Bronchial epithelial cell (primary cell): ENCODE data around the gene NEK8. TPM values are rescaled to one million over a fixed set of nuclear protein-coding genes. Genes with fewer than 3 reads are reported as not detected.
"Not testable (repeated sequence)": the region's sequence is repeated elsewhere in the genome, so short reads cannot be mapped to it uniquely, and the experiment has no call there.

Experiments used
- DNase-seq: peaks from one replicate; pipeline ENCODE4 v3.0.0-alpha.2; 2010; ENCODE audit warnings: low read depth
- FAIRE-seq: peaks from 2 replicates; lab custom pipeline; 2011; peaks lifted over from hg19 to GRCh38; lab: Jason Lieb, UNC
- H3K27me3 ChIP-seq: 2 replicates; pipeline ENCODE4 v1.5.1; 2011; ENCODE audit warnings: low read length; ENCODE audit not compliant: control insufficient read depth, insufficient read depth
- H3K36me3 ChIP-seq: 2 replicates; pipeline ENCODE4 v1.5.1; 2011; ENCODE audit warnings: low read length; ENCODE audit not compliant: control insufficient read depth, insufficient read depth
- H3K4me3 ChIP-seq: 2 replicates; pipeline ENCODE4 v1.5.1; 2011; ENCODE audit warnings: mild to moderate bottlenecking, low read depth, low read length, control low read depth
- CTCF ChIP-seq: IDR thresholded peaks from 2 replicates; pipeline ENCODE4 v1.5.1; 2011; ENCODE audit warnings: mild to moderate bottlenecking, moderate library complexity, low read length, control low read depth, inconsistent platforms; ENCODE audit not compliant: insufficient read depth, severe bottlenecking
- total RNA-seq: library from RNA; depleted of rRNA; stranded (reverse); fragments of >200 nt; gene quantifications from 2 replicates; pipeline ENCODE4 v1.2.1, GENCODE V29; 2014

NEK8 gene
- total RNA-seq, 1 donor from 2014 or later, result 3.2 TPM

GRCh38 chr17:28763137-28763799, 34.7 kb downstream of the NEK8 start:
- FAIRE-seq, result no peak
- Histone ChIP-seq H3K27me3 (no peaks in the 10 kb centered on the region), H3K4me3 (no peak overlapping the region), H3K36me3 (peaks cover 29% of the 10 kb centered on the region)
- no peak for DNase-seq
- no peak for TF ChIP-seq CTCF

DNA sequence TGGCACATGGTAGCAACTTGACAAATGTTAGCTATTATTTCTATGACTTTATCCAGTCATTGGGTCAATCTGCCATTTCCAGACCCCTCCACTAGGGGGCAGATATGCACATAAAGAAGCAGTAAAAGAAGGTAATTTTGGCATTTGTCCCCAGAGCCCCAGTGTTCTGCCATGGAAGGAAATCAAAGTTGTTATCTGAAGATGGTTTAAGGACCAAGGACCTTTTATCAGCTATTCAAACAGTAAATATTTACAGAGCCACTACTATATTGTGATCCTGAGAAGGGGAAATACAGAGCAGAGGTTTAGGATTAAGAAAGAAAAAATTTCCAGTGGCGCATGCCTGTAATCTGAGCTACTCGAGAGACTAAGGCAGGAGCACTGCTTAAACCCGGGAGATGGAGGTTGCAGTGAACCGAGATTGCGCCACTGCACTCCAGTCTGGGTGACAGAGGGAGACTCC, 35.2 kb downstream of the NEK8 start:
- peaks cover 23% of the 10 kb centered on the region for H3K36me3 ChIP-seq
- DNase-seq (peak; percentile 67), FAIRE-seq (no peak)
- TF ChIP-seq CTCF, result peak; percentile 57
- no peak overlapping the region for H3K4me3 ChIP-seq
- H3K27me3 ChIP-seq, result no peaks in the 10 kb centered on the region

- TF ChIP-seq CTCF, result no peak
- DNase-seq, result no peak
- H3K36me3 ChIP-seq, result peaks cover 14% of the 10 kb centered on the region
- FAIRE-seq, result no peak
- no peak overlapping the region for H3K4me3 ChIP-seq
- H3K27me3 ChIP-seq, result no peaks in the 10 kb centered on the region
These were observed 36.5 kb downstream of the NEK8 start for GRCh38 chr17:28765038-28765437.

DNA sequence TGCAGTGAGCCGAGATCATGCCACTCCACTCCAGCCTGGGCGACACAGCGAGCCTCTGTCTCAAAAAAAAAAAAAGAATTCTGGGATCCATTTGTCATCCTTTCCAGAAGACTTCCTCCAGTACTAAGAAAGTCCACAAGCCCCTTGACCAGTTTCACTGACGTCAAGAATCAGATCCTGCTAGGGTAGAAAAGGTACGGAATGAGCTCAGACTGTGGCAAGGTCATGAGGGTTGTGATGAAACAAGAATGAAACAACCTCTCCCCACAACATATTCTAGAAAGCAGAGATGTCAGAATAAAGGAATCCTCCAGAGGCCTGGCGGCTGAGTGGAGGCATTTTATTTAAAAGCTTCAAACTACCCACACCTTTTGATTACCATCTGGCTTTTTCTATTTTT, 45.1 kb downstream of the NEK8 start:
- H3K36me3 ChIP-seq, result peaks cover 1% of the 10 kb centered on the region
- FAIRE-seq (no peak), DNase-seq (no peak)
- no peak for TF ChIP-seq CTCF
- H3K4me3 ChIP-seq, result no peak overlapping the region
- no peaks in the 10 kb centered on the region for H3K27me3 ChIP-seq

- Histone ChIP-seq H3K36me3 (peaks cover 1% of the 10 kb centered on the region), H3K27me3 (no peaks in the 10 kb centered on the region), H3K4me3 (no peak overlapping the region)
- DNase-seq, result no peak
- FAIRE-seq, result no peak
- TF ChIP-seq CTCF, result no peak
These were observed 45.6 kb downstream of the NEK8 start for GRCh38 chr17:28774206-28774605.

GRCh38 chr17:28777178-28777577, 48.6 kb downstream of the NEK8 start:
- H3K27me3 ChIP-seq, result no peaks in the 10 kb centered on the region
- FAIRE-seq, result no peak
- H3K4me3 ChIP-seq, result no peak overlapping the region
- peak; percentile 80 for DNase-seq
- TF ChIP-seq CTCF, result no peak
- peaks cover 3% of the 10 kb centered on the region for H3K36me3 ChIP-seq

DNA sequence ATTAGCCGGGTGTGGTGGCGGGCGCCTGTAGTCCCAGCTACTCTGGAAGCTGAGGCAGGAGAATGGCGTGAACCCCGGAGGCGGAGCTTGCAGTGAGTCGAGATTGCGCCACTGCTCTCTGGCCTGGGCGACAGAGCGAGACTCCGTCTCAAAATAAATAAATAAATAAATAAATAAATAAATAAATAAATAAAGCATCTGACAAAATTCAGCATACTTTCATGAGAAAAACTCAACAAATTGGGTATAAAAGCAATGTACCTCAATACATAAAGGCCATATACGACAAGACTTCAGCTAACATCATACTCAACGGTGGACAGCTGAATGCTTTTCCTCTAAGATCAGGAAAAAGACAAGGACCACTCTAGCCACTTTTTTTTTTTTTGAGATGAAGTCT, 51.0 kb downstream of the NEK8 start:
- not testable (repeated sequence) for H3K4me3 ChIP-seq, DNase-seq, H3K36me3 ChIP-seq, H3K27me3 ChIP-seq, FAIRE-seq
